ENCODE results near the gene TMCO6. TPM values are rescaled to one million over a fixed set of nuclear protein-coding genes. Genes with fewer than 3 reads are reported as not detected.

Gene TMCO6
- total and polyA plus RNA-seq, 4 donors = 12.6 to 55.9 (median 18.7) TPM

- peaks cover 9 to 59% (median 40%) of the 10 kb centered on the region in 4 donors for H3K36me3 ChIP-seq (ENCODE audit: control insufficient read depth in 4 of 4, insufficient read depth in 3 of 4, low read depth in 1 of 4, low read length in 3 of 4)
Observed at GRCh38 chr5:140671472-140672125, 32.3 kb downstream of the TMCO6 start.

GRCh38 chr5:140672455-140673186 is 33.4 kb downstream of the TMCO6 start:
- WGBS = 53% methylated on average over 70 of the region's 70 CpGs
- DNase-seq (ENCODE audit: low spot score) = no peak
- Histone ChIP-seq H3K9ac (ENCODE audit: low read depth in 1 of 2, low read length in 2 of 2) (no peak overlapping the region), H3K4me3 (ENCODE audit: low read depth in 1 of 3, low read length in 3 of 3) (peak overlapping the region in 1 of 3 donors; percentile 8), H3K4me1 (ENCODE audit: control insufficient read depth in 4 of 4, insufficient read depth in 4 of 4, low read length in 3 of 4) (peaks cover 0 to 1% (median 0%) of the 10 kb centered on the region in 4 donors), H3K9me3 (ENCODE audit: control insufficient read depth in 4 of 4, low read length in 3 of 4) (no peaks in the 10 kb centered on the region), H3K27ac (ENCODE audit: low read depth in 1 of 2, low read length in 2 of 2) (no peak overlapping the region), H3K36me3 (ENCODE audit: control insufficient read depth in 4 of 4, insufficient read depth in 3 of 4, low read depth in 1 of 4, low read length in 3 of 4) (peaks cover 9 to 69% (median 44%) of the 10 kb centered on the region in 4 donors), H3K27me3 (ENCODE audit: control insufficient read depth in 4 of 4, insufficient read depth in 4 of 4, low read length in 3 of 4) (no peaks in the 10 kb centered on the region)
- TF ChIP-seq RAD21 (IDR thresholded peaks at IDR 0.05) = no peak
- no peak for TF ChIP-seq GABPA (IDR thresholded peaks at IDR 0.05 in 1 of 2, conservative IDR thresholded peaks at IDR 0.05 in 1 of 2)
- no peak for TF ChIP-seq FOXA2 (IDR thresholded peaks at IDR 0.05)

More at GRCh38 chr5:140671472-140672125, 32.3 kb downstream of the TMCO6 start:
- H3K4me1 ChIP-seq (ENCODE audit: control insufficient read depth in 4 of 4, insufficient read depth in 4 of 4, low read length in 3 of 4) = peaks cover 0 to 1% (median 0%) of the 10 kb centered on the region in 4 donors
- H3K4me3 ChIP-seq (ENCODE audit: low read depth in 1 of 3, low read length in 3 of 3) = no peak overlapping the region
- no peaks in the 10 kb centered on the region for H3K9me3 ChIP-seq (ENCODE audit: control insufficient read depth in 4 of 4, low read length in 3 of 4)
- H3K9ac ChIP-seq (ENCODE audit: low read depth in 1 of 2, low read length in 2 of 2) = no peak overlapping the region
- TF ChIP-seq TAF1 (conservative IDR thresholded peaks at IDR 0.05) = no peak
- no peak for TF ChIP-seq JUND (IDR thresholded peaks at IDR 0.05)
- no peak for TF ChIP-seq HNF4A (conservative IDR thresholded peaks at IDR 0.05)
- TF ChIP-seq HNF4G (IDR thresholded peaks at IDR 0.05) = no peak
- TF ChIP-seq, protein P1, sequence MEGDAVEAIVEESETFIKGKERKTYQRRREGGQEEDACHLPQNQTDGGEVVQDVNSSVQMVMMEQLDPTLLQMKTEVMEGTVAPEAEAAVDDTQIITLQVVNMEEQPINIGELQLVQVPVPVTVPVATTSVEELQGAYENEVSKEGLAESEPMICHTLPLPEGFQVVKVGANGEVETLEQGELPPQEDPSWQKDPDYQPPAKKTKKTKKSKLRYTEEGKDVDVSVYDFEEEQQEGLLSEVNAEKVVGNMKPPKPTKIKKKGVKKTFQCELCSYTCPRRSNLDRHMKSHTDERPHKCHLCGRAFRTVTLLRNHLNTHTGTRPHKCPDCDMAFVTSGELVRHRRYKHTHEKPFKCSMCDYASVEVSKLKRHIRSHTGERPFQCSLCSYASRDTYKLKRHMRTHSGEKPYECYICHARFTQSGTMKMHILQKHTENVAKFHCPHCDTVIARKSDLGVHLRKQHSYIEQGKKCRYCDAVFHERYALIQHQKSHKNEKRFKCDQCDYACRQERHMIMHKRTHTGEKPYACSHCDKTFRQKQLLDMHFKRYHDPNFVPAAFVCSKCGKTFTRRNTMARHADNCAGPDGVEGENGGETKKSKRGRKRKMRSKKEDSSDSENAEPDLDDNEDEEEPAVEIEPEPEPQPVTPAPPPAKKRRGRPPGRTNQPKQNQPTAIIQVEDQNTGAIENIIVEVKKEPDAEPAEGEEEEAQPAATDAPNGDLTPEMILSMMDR (IDR thresholded peaks at IDR 0.05; ENCODE audit: low read depth, low read length, missing input control) = no peak
- no peak for TF ChIP-seq EGR1 (IDR thresholded peaks at IDR 0.05; ENCODE audit: low read depth in 2 of 2)
- no peak for TF ChIP-seq GABPA (IDR thresholded peaks at IDR 0.05 in 1 of 2, conservative IDR thresholded peaks at IDR 0.05 in 1 of 2)
- no peak for TF ChIP-seq NR2F2 (IDR thresholded peaks at IDR 0.05)
- TF ChIP-seq, protein P2, sequence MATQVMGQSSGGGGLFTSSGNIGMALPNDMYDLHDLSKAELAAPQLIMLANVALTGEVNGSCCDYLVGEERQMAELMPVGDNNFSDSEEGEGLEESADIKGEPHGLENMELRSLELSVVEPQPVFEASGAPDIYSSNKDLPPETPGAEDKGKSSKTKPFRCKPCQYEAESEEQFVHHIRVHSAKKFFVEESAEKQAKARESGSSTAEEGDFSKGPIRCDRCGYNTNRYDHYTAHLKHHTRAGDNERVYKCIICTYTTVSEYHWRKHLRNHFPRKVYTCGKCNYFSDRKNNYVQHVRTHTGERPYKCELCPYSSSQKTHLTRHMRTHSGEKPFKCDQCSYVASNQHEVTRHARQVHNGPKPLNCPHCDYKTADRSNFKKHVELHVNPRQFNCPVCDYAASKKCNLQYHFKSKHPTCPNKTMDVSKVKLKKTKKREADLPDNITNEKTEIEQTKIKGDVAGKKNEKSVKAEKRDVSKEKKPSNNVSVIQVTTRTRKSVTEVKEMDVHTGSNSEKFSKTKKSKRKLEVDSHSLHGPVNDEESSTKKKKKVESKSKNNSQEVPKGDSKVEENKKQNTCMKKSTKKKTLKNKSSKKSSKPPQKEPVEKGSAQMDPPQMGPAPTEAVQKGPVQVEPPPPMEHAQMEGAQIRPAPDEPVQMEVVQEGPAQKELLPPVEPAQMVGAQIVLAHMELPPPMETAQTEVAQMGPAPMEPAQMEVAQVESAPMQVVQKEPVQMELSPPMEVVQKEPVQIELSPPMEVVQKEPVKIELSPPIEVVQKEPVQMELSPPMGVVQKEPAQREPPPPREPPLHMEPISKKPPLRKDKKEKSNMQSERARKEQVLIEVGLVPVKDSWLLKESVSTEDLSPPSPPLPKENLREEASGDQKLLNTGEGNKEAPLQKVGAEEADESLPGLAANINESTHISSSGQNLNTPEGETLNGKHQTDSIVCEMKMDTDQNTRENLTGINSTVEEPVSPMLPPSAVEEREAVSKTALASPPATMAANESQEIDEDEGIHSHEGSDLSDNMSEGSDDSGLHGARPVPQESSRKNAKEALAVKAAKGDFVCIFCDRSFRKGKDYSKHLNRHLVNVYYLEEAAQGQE (IDR thresholded peaks at IDR 0.05) = no peak
- TF ChIP-seq YY1 (IDR thresholded peaks at IDR 0.05) = no peak
- no peaks in the 10 kb centered on the region for H3K27me3 ChIP-seq (ENCODE audit: control insufficient read depth in 4 of 4, insufficient read depth in 4 of 4, low read length in 3 of 4)
- WGBS = 92% methylated on average over 6 of the region's 7 CpGs
- no peak overlapping the region for H3K27ac ChIP-seq (ENCODE audit: low read depth in 1 of 2, low read length in 2 of 2)
- DNase-seq (ENCODE audit: low spot score) = no peak

Measured in liver (tissue), 9 donors.